GM12873 (cell line): ENCODE measurements around the gene NKD2.

Experiments used
- CTCF ChIP-seq: IDR thresholded peaks from 2 replicates; pipeline ENCODE4 v1.5.1; 2012; ENCODE audit warnings: low read depth, mild to moderate bottlenecking, moderate library complexity, low read length, control low read depth; ENCODE audit not compliant: insufficient read depth; ENCODE audit errors: missing control alignments

Gene NKD2

GRCh38 chr5:968881-969280 is 39.7 kb upstream of the NKD2 start:
- no peak for TF ChIP-seq CTCF

GRCh38 chr5:969408-969839 is 39.2 kb upstream of the NKD2 start:
- TF ChIP-seq CTCF: no peak

- TF ChIP-seq CTCF: no peak
These were observed 31.5 kb upstream of the NKD2 start for GRCh38 chr5:976849-977751.

- no peak for TF ChIP-seq CTCF
These were observed 30.5 kb upstream of the NKD2 start for GRCh38 chr5:978054-978453.

GRCh38 chr5:978693-979092 is 29.9 kb upstream of the NKD2 start:
- TF ChIP-seq CTCF: no peak

GRCh38 chr5:979100-979817 is 29.3 kb upstream of the NKD2 start:
- no peak for TF ChIP-seq CTCF

GRCh38 chr5:980001-980588 is 28.5 kb upstream of the NKD2 start:
- no peak for TF ChIP-seq CTCF
